KMS-11 (cell line): ENCODE data around the gene SHB.

ENCODE experiments used
- H2AFZ ChIP-seq: fragments of 200-600 bp; sonication (generic); 2 replicates; pipeline ENCODE4 v1.6.1; 2016; ENCODE audit warnings: antibody characterized with exemption, mixed run types, low read depth
- H3K27ac ChIP-seq: fragments of 200-600 bp; sonication (generic); 2 replicates; pipeline ENCODE4 v1.6.1; 2016; ENCODE audit warnings: mild to moderate bottlenecking, mixed run types
- H3K27me3 ChIP-seq: fragments of 200-600 bp; sonication (generic); 2 replicates; pipeline ENCODE4 v1.6.1; 2017; ENCODE audit warnings: mild to moderate bottlenecking, low read depth, mixed run types, moderate library complexity; ENCODE audit not compliant: insufficient read depth
- H3K36me3 ChIP-seq: fragments of 200-600 bp; sonication (generic); 2 replicates; pipeline ENCODE4 v1.6.1; 2017; ENCODE audit warnings: mild to moderate bottlenecking, mixed run types; ENCODE audit not compliant: insufficient read depth
- H3K4me1 ChIP-seq: fragments of 200-600 bp; sonication (generic); 2 replicates; pipeline ENCODE4 v1.6.1; 2016; ENCODE audit warnings: mild to moderate bottlenecking, low read depth, mixed run types; ENCODE audit not compliant: poor library complexity, severe bottlenecking
- H3K4me2 ChIP-seq: fragments of 200-600 bp; sonication (generic); 2 replicates; pipeline ENCODE4 v1.7.0; 2016; ENCODE audit warnings: mild to moderate bottlenecking, mixed run types
- H3K4me3 ChIP-seq: fragments of 200-600 bp; sonication (generic); IDR thresholded peaks from 2 replicates; pipeline ENCODE4 v1.6.1; 2017; ENCODE audit warnings: low read depth, low read length, mixed read lengths; ENCODE audit not compliant: insufficient read depth
- H3K79me2 ChIP-seq: fragments of 200-600 bp; sonication (generic); 2 replicates; pipeline ENCODE4 v1.6.1; 2016; ENCODE audit warnings: low read depth, mixed run types; ENCODE audit not compliant: insufficient read depth
- H3K9ac ChIP-seq: fragments of 200-600 bp; sonication (generic); 2 replicates; pipeline ENCODE4 v1.6.1; 2016; ENCODE audit warnings: mild to moderate bottlenecking, mixed run types
- H4K20me1 ChIP-seq: fragments of 200-600 bp; sonication (generic); 2 replicates; pipeline ENCODE4 v1.6.1; 2016; ENCODE audit warnings: mild to moderate bottlenecking, mixed run types; ENCODE audit not compliant: insufficient read depth
- TF ChIP-seq, protein P1 (sequence below): fragments of 200-600 bp; sonication (generic); conservative IDR thresholded peaks from 2 replicates; pipeline ENCODE4 v1.6.1; 2017; ENCODE audit warnings: low read depth, mild to moderate bottlenecking, antibody characterized with exemption, low read length, moderate library complexity, mixed read lengths

The SHB gene

DNA sequence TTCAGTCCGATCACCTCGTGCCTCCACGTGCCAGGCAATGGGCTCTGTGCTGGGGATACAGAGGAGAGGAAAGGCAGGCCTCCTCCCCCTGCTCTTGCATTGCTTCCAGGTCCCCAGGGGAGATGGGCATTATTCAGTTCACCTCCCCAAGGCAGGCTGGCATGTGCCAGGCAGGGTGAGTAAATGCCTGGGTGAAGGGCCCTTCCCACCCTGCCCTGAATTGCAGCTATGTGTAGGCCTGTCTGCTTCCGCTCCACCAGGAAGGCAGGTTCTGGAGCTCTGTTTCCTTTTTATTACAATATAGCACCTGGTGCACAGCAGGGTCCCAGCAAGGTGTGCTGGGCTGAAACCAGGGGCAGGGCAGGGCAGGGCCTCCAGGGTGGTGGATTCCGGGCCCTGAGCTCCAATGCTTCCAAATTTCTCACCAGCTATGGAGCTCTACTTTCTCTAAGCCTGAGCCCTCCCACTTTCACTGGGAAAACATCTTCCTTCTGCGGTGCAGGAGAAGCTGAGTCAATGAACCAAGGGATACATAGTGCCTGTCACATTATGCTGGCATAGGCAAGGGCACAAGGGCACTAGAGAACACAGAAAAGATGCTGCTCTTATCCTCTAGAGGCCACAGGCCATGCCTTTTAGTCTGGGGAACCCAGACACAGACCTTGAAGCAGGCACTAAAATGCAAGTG is 42.0 kb downstream of the SHB start:
- Histone ChIP-seq H3K4me3 (no peak overlapping the region), H3K79me2 (no peaks in the 10 kb centered on the region), H2AFZ (no peak overlapping the region), H3K4me2 (no peak overlapping the region), H3K36me3 (no peaks in the 10 kb centered on the region), H3K27me3 (no peaks in the 10 kb centered on the region), H4K20me1 (no peaks in the 10 kb centered on the region), H3K9ac (no peak overlapping the region), H3K4me1 (no peaks in the 10 kb centered on the region), H3K27ac (no peak overlapping the region)
- TF ChIP-seq, protein P1, sequence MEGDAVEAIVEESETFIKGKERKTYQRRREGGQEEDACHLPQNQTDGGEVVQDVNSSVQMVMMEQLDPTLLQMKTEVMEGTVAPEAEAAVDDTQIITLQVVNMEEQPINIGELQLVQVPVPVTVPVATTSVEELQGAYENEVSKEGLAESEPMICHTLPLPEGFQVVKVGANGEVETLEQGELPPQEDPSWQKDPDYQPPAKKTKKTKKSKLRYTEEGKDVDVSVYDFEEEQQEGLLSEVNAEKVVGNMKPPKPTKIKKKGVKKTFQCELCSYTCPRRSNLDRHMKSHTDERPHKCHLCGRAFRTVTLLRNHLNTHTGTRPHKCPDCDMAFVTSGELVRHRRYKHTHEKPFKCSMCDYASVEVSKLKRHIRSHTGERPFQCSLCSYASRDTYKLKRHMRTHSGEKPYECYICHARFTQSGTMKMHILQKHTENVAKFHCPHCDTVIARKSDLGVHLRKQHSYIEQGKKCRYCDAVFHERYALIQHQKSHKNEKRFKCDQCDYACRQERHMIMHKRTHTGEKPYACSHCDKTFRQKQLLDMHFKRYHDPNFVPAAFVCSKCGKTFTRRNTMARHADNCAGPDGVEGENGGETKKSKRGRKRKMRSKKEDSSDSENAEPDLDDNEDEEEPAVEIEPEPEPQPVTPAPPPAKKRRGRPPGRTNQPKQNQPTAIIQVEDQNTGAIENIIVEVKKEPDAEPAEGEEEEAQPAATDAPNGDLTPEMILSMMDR = no peak

DNA sequence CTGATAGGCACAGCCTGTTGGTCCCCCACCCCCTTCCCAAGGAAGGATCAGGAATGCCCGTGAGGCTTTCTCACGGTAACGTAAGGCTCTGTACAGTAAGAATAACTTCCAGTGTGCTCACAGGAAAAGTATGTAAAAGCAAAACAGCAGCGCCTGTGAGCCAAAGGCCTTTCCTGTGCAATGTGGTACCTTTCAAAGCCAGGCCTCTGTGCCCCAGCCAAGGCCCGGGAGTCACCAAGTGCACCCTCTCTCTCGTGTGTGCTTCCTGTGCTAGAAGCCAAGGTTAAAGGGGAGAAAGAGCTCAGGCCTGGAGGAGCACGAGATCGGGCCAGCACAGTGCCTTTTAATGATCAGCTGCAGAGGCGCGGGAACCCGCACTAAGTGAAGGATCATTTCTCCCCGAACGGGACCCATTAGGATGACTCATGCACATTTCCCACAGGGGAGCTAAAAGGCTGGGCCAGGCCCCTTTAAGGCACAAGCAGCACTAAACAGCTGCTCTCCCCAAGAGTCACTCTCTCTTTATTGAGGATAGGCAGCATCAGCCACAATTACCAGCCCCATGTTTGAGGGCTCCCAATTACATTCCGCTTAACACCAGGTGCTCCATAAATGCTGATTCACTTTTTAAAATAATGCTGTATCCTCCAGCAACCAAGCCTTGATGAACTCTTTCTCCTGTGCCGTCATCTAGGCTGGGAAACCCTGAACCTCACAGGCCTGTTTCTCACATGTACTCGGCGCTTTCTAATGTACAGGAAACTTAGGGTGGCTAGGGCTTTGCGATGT is 42.8 kb downstream of the SHB start:
- no peaks in the 10 kb centered on the region for H3K27me3 ChIP-seq
- H4K20me1 ChIP-seq = no peaks in the 10 kb centered on the region
- TF ChIP-seq, protein P1 = no peak
- no peak overlapping the region for H2AFZ ChIP-seq
- H3K27ac ChIP-seq = no peak overlapping the region
- no peaks in the 10 kb centered on the region for H3K4me1 ChIP-seq
- no peak overlapping the region for H3K4me3 ChIP-seq
- H3K4me2 ChIP-seq = no peak overlapping the region
- H3K9ac ChIP-seq = no peak overlapping the region
- H3K79me2 ChIP-seq = no peaks in the 10 kb centered on the region
- no peaks in the 10 kb centered on the region for H3K36me3 ChIP-seq

- no peaks in the 10 kb centered on the region for H3K27me3 ChIP-seq
- H2AFZ ChIP-seq = no peak overlapping the region
- H3K4me3 ChIP-seq = no peak overlapping the region
- no peak overlapping the region for H3K27ac ChIP-seq
- no peaks in the 10 kb centered on the region for H3K79me2 ChIP-seq
- H3K4me1 ChIP-seq = no peaks in the 10 kb centered on the region
- H3K4me2 ChIP-seq = no peak overlapping the region
- H3K9ac ChIP-seq = no peak overlapping the region
- H3K36me3 ChIP-seq = no peaks in the 10 kb centered on the region
- TF ChIP-seq, protein P1 = no peak
- no peaks in the 10 kb centered on the region for H4K20me1 ChIP-seq
These were observed 43.9 kb downstream of the SHB start for GRCh38 chr9:38025166-38025565.

- no peaks in the 10 kb centered on the region for H3K4me1 ChIP-seq
- H2AFZ ChIP-seq = no peak overlapping the region
- no peak overlapping the region for H3K9ac ChIP-seq
These were observed 44.9 kb downstream of the SHB start for GRCh38 chr9:38024036-38024681.

More at GRCh38 chr9:38024036-38024681, 44.9 kb downstream of the SHB start:
- Histone ChIP-seq H3K79me2 (no peaks in the 10 kb centered on the region), H3K4me3 (no peak overlapping the region), H3K4me2 (no peak overlapping the region), H4K20me1 (no peaks in the 10 kb centered on the region), H3K36me3 (no peaks in the 10 kb centered on the region), H3K27me3 (no peaks in the 10 kb centered on the region), H3K27ac (no peak overlapping the region)
- TF ChIP-seq, protein P1 = no peak
